Measurements from ENCODE around the gene EXOC3.

Gene EXOC3

GRCh38 chr5:449151-449550, 6.2 kb downstream of the EXOC3 start:
- TF ChIP-seq EZH2phosphoT487 (IDR thresholded peaks at IDR 0.05; ENCODE audit: low read depth), result no peak
- no peak for TF ChIP-seq CTCF (IDR thresholded peaks at IDR 0.05; ENCODE audit: low read depth, low read length)
- peaks cover 10% of the 10 kb centered on the region; the same call in 1 of the 2 replicates for H3K9me3 ChIP-seq (ENCODE audit: insufficient read depth, low read length)
- no peak overlapping the region for H2AFZ ChIP-seq (ENCODE audit: low read depth, low read length)
- peaks cover 9% of the 10 kb centered on the region for H3K79me2 ChIP-seq (ENCODE audit: low read length)
- H3K27ac ChIP-seq (ENCODE audit: low read length), result no peak overlapping the region
- no peaks in the 10 kb centered on the region for H3K27me3 ChIP-seq (ENCODE audit: low read depth, low read length)
- no peak overlapping the region for H3K9ac ChIP-seq (ENCODE audit: low read length)
- no peak overlapping the region for H3K4me3 ChIP-seq (ENCODE audit: low read length)
- no peak overlapping the region for H3K4me2 ChIP-seq (ENCODE audit: low read length)
- H4K20me1 ChIP-seq (ENCODE audit: insufficient read depth, low read length), result no peaks in the 10 kb centered on the region
- H3K36me3 ChIP-seq (replicated peaks; ENCODE audit: low read depth, low read length), result peaks cover 66% of the 10 kb centered on the region
- H3K4me1 ChIP-seq (ENCODE audit: low read length), result peaks cover 4% of the 10 kb centered on the region; the same call in 1 of the 2 replicates

DNA sequence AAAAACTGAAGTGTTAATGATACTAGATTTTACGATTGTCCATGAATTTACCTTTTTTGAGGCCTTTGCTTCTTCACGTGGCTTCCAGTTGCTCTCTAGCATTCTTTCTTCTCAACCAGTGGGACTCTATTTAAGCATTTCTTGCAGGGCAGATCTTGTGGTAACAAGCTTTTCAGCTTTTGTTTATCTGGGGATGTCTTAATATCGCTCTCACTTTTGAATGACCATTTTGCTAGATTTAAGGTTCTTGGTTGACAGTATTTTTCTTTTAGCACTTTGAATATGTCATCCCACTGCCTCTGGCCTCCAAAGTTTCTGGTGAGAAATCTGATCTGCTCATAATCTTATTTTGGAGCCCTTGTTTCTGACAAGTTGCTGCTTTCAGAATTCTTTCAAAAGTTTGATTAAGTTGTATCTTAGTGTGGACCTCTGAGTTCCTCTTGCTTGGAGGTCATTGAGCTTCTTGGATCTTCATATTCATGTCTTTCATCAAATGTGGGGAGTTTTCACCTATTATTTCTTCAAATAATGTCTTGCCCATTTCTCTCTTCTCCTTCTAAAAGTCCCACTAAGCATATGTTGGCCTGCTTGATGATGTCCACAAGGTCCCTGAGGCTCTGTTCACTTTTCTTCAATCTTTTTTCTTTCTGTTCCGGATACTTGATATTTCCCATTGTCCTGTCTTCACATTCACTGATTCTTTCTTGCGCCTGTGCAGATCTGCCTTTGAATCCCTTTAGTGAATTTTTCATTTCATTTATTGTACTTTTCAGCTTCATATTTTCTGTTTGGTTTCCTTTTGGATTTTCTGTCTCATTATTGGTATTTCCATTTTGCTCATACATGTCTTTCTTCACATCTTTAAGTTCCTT, 8.8 kb downstream of the EXOC3 start:
- Histone ChIP-seq H3K27ac (ENCODE audit: low read length) (no peak overlapping the region), H3K9me3 (ENCODE audit: insufficient read depth, low read length) (peaks cover 10% of the 10 kb centered on the region; the same call in 1 of the 2 replicates), H3K4me1 (ENCODE audit: low read length) (no peaks in the 10 kb centered on the region), H3K9ac (ENCODE audit: low read length) (no peak overlapping the region), H3K79me2 (ENCODE audit: low read length) (0 out of 2 replicates have a peak, but pooled peaks cover 3% of the 10 kb centered on the region), H2AFZ (ENCODE audit: low read depth, low read length) (no peak overlapping the region), H3K4me2 (ENCODE audit: low read length) (no peak overlapping the region), H3K27me3 (ENCODE audit: low read depth, low read length) (no peaks in the 10 kb centered on the region), H3K36me3 (replicated peaks; ENCODE audit: low read depth, low read length) (peaks cover 73% of the 10 kb centered on the region), H4K20me1 (ENCODE audit: insufficient read depth, low read length) (no peaks in the 10 kb centered on the region), H3K4me3 (ENCODE audit: low read length) (no peak overlapping the region)
- TF ChIP-seq EZH2phosphoT487 (IDR thresholded peaks at IDR 0.05; ENCODE audit: low read depth), result no peak
- TF ChIP-seq CTCF (IDR thresholded peaks at IDR 0.05; ENCODE audit: low read depth, low read length), result no peak

DNA sequence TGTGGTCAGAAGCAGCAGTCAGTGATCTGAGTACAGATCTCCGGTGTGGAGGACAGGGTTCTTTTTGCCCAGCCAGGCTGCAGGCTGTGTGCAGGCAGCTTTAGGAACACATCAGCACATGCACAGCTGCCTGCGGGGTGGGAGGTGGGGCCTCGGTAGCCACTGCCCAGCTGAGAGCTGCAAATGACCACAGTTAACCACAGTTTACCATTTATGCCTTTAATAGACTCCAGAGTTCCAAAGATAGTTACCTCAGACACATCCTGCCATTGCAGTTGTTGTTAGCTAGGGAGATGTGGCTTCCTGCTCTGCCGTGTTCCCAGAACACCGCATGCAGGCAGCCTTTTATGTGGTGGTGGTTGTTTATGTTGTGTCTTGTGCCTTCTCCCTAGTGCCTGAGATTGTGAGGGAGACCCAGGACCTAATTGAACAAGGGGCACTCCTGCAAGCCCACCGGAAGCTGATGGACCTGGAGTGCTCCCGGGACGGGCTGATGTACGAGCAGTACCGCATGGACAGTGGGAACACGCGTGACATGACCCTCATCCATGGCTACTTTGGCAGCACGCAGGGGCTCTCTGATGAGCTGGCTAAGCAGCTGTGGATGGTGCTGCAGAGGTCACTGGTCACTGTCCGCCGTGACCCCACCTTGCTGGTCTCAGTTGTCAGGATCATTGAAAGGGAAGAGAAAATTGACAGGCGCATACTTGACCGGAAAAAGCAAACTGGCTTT, 10.2 kb downstream of the EXOC3 start:
- H3K27me3 ChIP-seq (ENCODE audit: low read depth, low read length), result no peaks in the 10 kb centered on the region
- peaks cover 71% of the 10 kb centered on the region for H3K36me3 ChIP-seq (replicated peaks; ENCODE audit: low read depth, low read length)
- no peaks in the 10 kb centered on the region for H4K20me1 ChIP-seq (ENCODE audit: insufficient read depth, low read length)
- no peak overlapping the region for H3K4me2 ChIP-seq (ENCODE audit: low read length)
- 0 out of 2 replicates have a peak, but pooled peaks cover 13% of the 10 kb centered on the region for H3K79me2 ChIP-seq (ENCODE audit: low read length)
- no peak overlapping the region for H3K27ac ChIP-seq (ENCODE audit: low read length)
- H3K9ac ChIP-seq (ENCODE audit: low read length), result no peak overlapping the region
- H2AFZ ChIP-seq (ENCODE audit: low read depth, low read length), result no peak overlapping the region
- H3K9me3 ChIP-seq (ENCODE audit: insufficient read depth, low read length), result peaks cover 10% of the 10 kb centered on the region; the same call in 1 of the 2 replicates
- no peak overlapping the region for H3K4me3 ChIP-seq (ENCODE audit: low read length)
- H3K4me1 ChIP-seq (ENCODE audit: low read length), result peaks cover 2% of the 10 kb centered on the region; the same call in 1 of the 2 replicates
- TF ChIP-seq EZH2phosphoT487 (IDR thresholded peaks at IDR 0.05; ENCODE audit: low read depth) (no peak), CTCF (IDR thresholded peaks at IDR 0.05; ENCODE audit: low read depth, low read length) (no peak)
